MM.1S (cell line): Measurements from ENCODE around the gene OR51B4.
A peak's percentile ranks its signal among the peaks of the same experiment; 100 is the strongest.
"Not testable (repeated sequence)": the region's sequence is repeated elsewhere in the genome, so short reads cannot be mapped to it uniquely, and the experiment has no call there.

Experiments
- DNase-seq: peaks from one replicate; pipeline ENCODE4 v3.0.0-alpha.2; 2015
- H2AFZ ChIP-seq: fragments of 300-600 bp; sonication (generic); 2 replicates; pipeline ENCODE4 v1.6.0; 2016; ENCODE audit warnings: antibody characterized with exemption, low read length
- H3F3A ChIP-seq: fragments of 300-600 bp; sonication (generic); 2 replicates; pipeline ENCODE4 v1.6.1; 2016; ENCODE audit warnings: mild to moderate bottlenecking, antibody characterized with exemption, low read length, moderate library complexity, mixed read lengths; ENCODE audit not compliant: insufficient read depth
- H3K27ac ChIP-seq: fragments of 300-600 bp; sonication (generic); 2 replicates; pipeline ENCODE4 v1.5.1; 2016; ENCODE audit warnings: mild to moderate bottlenecking, low read length
- H3K27me3 ChIP-seq: fragments of 300-600 bp; sonication (generic); replicated peaks from 2 replicates; pipeline ENCODE4 v1.6.0; 2016; ENCODE audit warnings: low read length; ENCODE audit not compliant: insufficient read depth
- H3K36me3 ChIP-seq: fragments of 300-600 bp; sonication (generic); replicated peaks from 2 replicates; pipeline ENCODE4 v1.6.1; 2016; ENCODE audit warnings: mild to moderate bottlenecking, low read length, mixed read lengths; ENCODE audit not compliant: insufficient read depth
- H3K4me1 ChIP-seq: fragments of 300-600 bp; sonication (generic); 2 replicates; pipeline ENCODE4 v1.6.1; 2016; ENCODE audit warnings: low read length, mixed read lengths
- H3K4me2 ChIP-seq: fragments of 300-600 bp; sonication (generic); 2 replicates; pipeline ENCODE4 v1.6.0; 2016; ENCODE audit warnings: low read depth, low read length
- H3K4me3 ChIP-seq: fragments of 300-600 bp; sonication (generic); 2 replicates; pipeline ENCODE4 v1.5.1; 2016; ENCODE audit warnings: low read length, mixed read lengths
- H3K79me2 ChIP-seq: fragments of 300-600 bp; sonication (generic); 2 replicates; pipeline ENCODE4 v1.6.1; 2016; ENCODE audit warnings: mixed run types, low read length, mixed read lengths
- H3K9ac ChIP-seq: fragments of 300-600 bp; sonication (generic); 2 replicates; pipeline ENCODE4 v1.6.1; 2016; ENCODE audit warnings: low read length, mixed read lengths
- H3K9me2 ChIP-seq: fragments of 300-600 bp; sonication (generic); replicated peaks from 2 replicates; pipeline ENCODE4 v1.6.1; 2016; ENCODE audit warnings: mild to moderate bottlenecking, low read length, mixed read lengths; ENCODE audit not compliant: insufficient read depth
- H3K9me3 ChIP-seq: fragments of 300-600 bp; sonication (generic); replicated peaks from 2 replicates; pipeline ENCODE4 v1.6.1; 2016; ENCODE audit warnings: mild to moderate bottlenecking, low read length, mixed read lengths; ENCODE audit not compliant: insufficient read depth
- H4K20me1 ChIP-seq: fragments of 300-600 bp; sonication (generic); 2 replicates; pipeline ENCODE4 v1.6.1; 2016; ENCODE audit warnings: mild to moderate bottlenecking, low read length, moderate library complexity, mixed read lengths; ENCODE audit not compliant: insufficient read depth
- CTCF ChIP-seq: fragments of 300-600 bp; sonication (generic); IDR thresholded peaks from 2 replicates; pipeline ENCODE4 v1.5.1; 2016; ENCODE audit warnings: antibody characterized with exemption, low read length, mixed read lengths
- EZH2 ChIP-seq: fragments of 300-600 bp; sonication (generic); optimal IDR thresholded peaks from 2 replicates; pipeline ENCODE3; 2017; ENCODE audit warnings: low read depth, mild to moderate bottlenecking, antibody characterized with exemption, low read length, mixed read lengths
- EZH2phosphoT487 ChIP-seq: fragments of 300-600 bp; sonication (generic); IDR thresholded peaks from 2 replicates; pipeline ENCODE4 v1.6.1; 2018; ENCODE audit warnings: antibody characterized with exemption, low read length

The OR51B4 gene

DNA sequence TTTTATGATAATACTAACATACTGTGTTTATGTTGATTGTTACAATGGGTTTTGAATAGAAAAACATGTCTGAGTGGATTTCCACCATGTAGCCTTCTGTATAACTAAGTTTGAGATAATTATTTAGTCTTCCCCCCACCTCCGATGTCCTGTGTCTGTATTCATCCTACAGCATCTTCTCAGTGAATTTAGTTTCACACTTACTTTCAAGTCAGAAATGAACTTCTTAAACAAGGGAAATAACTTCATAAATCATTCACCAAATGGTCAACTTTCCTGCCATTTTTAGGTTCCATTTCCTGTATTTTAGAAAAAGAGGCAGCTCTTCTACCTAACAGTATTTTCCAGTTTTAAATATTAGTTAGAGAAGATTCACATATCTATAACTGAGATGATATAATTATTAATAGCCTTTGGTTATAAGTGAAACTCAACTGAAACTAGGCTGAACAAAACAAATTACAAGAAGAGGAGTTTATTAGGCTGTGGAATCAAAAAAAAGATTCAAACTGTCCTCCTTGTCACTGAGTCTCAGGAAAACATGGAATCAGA lies 38.1 kb upstream of the OR51B4 start:
- Histone ChIP-seq H2AFZ (no peak overlapping the region), H3K4me3 (no peak overlapping the region), H3K4me2 (peak overlapping the region; percentile 25; the same call in 1 of the 2 replicates), H3K27ac (no peak overlapping the region), H3K27me3 (no peaks in the 10 kb centered on the region; the same call in 1 of the 2 replicates), H4K20me1 (no peaks in the 10 kb centered on the region), H3K9me3 (no peaks in the 10 kb centered on the region), H3K9ac (no peak overlapping the region), H3K9me2 (no peaks in the 10 kb centered on the region), H3K36me3 (no peaks in the 10 kb centered on the region), H3K79me2 (no peaks in the 10 kb centered on the region), H3F3A (no peaks in the 10 kb centered on the region), H3K4me1 (peaks cover 36% of the 10 kb centered on the region)
- no peak for DNase-seq
- no peak for TF ChIP-seq EZH2phosphoT487
- TF ChIP-seq CTCF, result no peak
- TF ChIP-seq EZH2, result no peak

DNA sequence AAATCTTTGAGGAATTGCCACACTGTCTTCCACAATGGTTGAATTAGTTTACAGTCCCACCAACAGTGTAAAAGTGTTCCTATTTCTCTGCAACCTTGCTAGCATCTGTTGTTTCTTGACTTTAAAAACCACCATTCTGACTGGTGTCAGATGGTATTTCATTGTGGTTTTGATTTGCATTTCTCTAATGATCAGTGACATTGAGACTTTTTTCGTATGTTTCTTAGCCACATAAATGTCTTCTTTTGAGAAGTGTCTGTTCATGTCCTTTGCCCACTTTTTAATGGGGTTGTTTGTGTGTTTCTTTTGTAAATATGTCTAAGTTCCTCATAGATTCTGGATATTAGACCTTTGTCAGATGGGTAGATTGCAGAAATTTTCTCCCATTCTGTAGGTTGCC lies 35.5 kb upstream of the OR51B4 start:
- not testable (repeated sequence) for H3F3A ChIP-seq, H3K79me2 ChIP-seq

DNA sequence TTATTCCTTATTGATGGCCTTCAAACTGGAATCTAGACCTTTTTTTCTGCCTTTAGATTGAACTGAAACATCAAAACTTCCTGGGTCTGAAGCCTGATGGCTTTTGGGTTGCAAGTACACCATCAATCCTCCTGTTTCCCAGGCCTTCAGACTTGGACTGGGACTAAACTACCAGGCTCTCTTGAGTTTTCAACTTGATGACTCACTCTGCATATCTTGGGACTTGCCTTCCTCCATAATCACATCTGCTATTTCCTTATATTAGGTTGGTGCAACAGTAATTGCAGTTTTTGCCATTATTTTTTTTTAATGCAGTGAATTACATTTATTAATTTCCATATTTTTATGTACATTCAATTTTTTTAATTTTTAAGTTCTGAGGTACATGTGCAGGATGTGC lies 34.6 kb upstream of the OR51B4 start:
- Histone ChIP-seq H3K4me3 (no peak overlapping the region), H3F3A (no peaks in the 10 kb centered on the region), H3K4me1 (peaks cover 38% of the 10 kb centered on the region), H3K79me2 (no peaks in the 10 kb centered on the region), H2AFZ (no peak overlapping the region), H3K27me3 (no peaks in the 10 kb centered on the region; the same call in 1 of the 2 replicates), H3K4me2 (no peak overlapping the region), H4K20me1 (no peaks in the 10 kb centered on the region), H3K36me3 (no peaks in the 10 kb centered on the region), H3K9me3 (no peaks in the 10 kb centered on the region), H3K9ac (no peak overlapping the region), H3K27ac (no peak overlapping the region), H3K9me2 (no peaks in the 10 kb centered on the region)
- TF ChIP-seq EZH2, result no peak
- TF ChIP-seq EZH2phosphoT487, result no peak
- TF ChIP-seq CTCF, result no peak
- DNase-seq, result no peak

More for the DNA sequence above, 35.5 kb upstream of the OR51B4 start:
- H3K27me3 ChIP-seq, H3K9me3 ChIP-seq, H4K20me1 ChIP-seq, H3K4me2 ChIP-seq, H3K9me2 ChIP-seq, H3K36me3 ChIP-seq, H3K4me3 ChIP-seq, H3K27ac ChIP-seq, H2AFZ ChIP-seq, H3K9ac ChIP-seq: not testable (repeated sequence)
- peaks cover 38% of the 10 kb centered on the region for H3K4me1 ChIP-seq
- DNase-seq, result peak; percentile 31

GRCh38 chr11:5335170-5335569 lies 33.4 kb upstream of the OR51B4 start:
- Histone ChIP-seq H3K9ac (no peak overlapping the region), H3K4me2 (no peak overlapping the region), H3K79me2 (no peaks in the 10 kb centered on the region), H2AFZ (no peak overlapping the region), H3F3A (no peaks in the 10 kb centered on the region), H3K9me2 (no peaks in the 10 kb centered on the region), H3K27ac (no peak overlapping the region), H4K20me1 (no peaks in the 10 kb centered on the region), H3K9me3 (no peaks in the 10 kb centered on the region), H3K4me1 (peaks cover 38% of the 10 kb centered on the region), H3K27me3 (no peaks in the 10 kb centered on the region; the same call in 1 of the 2 replicates), H3K4me3 (no peak overlapping the region), H3K36me3 (no peaks in the 10 kb centered on the region)
- DNase-seq, result no peak
- no peak for TF ChIP-seq CTCF
- no peak for TF ChIP-seq EZH2
- TF ChIP-seq EZH2phosphoT487, result no peak
